ENCODE data around the gene EHF.

GRCh38 chr11:34665077-34665835 lies 44.4 kb downstream of the EHF start:
- no peak for TF ChIP-seq EZH2 (IDR thresholded peaks at IDR 0.05)
- no peak for TF ChIP-seq POLR2AphosphoS5 (IDR thresholded peaks at IDR 0.05; ENCODE audit: borderline replicate concordance, low read depth, low read length)
- TF ChIP-seq FOXP2 (optimal IDR thresholded peaks at IDR 0.05; ENCODE audit: control extremely low read depth, extremely low read length, insufficient read depth), result no peak

All from SK-N-MC (cell line).